Gastroesophageal sphincter (tissue), 4 donors: ENCODE results near the gene NFKBIZ. TPM values are rescaled to one million over a fixed set of nuclear protein-coding genes. Genes with fewer than 3 reads are reported as not detected.

Source experiments
- ATAC-seq: fragments of 150-250 bp; one replicate; pipeline ENCODE4 v1.9.1; 2016; ENCODE audit warnings: mild to moderate bottlenecking, moderate library complexity
- H3K27ac ChIP-seq, 4 donors: fragments of 200-600 bp; sonication (generic) in 3 of 4; 1 replicate in 3 of 4; 2 replicates in 1 of 4; pipeline ENCODE4 v1.5.1; 2016 to 2019
- H3K27me3 ChIP-seq: fragments of 200-600 bp; sonication (generic); one replicate; pipeline ENCODE4 v1.5.1; 2019
- H3K36me3 ChIP-seq, 2 donors: fragments of 200-600 bp; sonication (generic); one replicate each; pipeline ENCODE4 v1.5.1; 2019; ENCODE audit warnings: control low read depth in 1 of 2
- H3K4me1 ChIP-seq, 3 donors: fragments of 200-600 bp; sonication (generic); 1 replicate in 2 of 3; 2 replicates in 1 of 3; pipeline ENCODE4 v1.5.1; 2016 to 2019; ENCODE audit warnings: control low read depth in 2 of 3
- H3K4me3 ChIP-seq, 2 donors: fragments of 200-600 bp; sonication (generic); one replicate each; pipeline ENCODE4 v1.5.1; 2019; ENCODE audit warnings: mild to moderate bottlenecking in 1 of 2, moderate library complexity in 1 of 2
- H3K9me3 ChIP-seq, 3 donors: fragments of 200-600 bp; sonication (generic); one replicate each; pipeline ENCODE4 v1.5.1; 2017 to 2019; ENCODE audit warnings: control low read depth in 2 of 3
- EP300 ChIP-seq: sonication (generic); formaldehyde crosslinking; IDR thresholded peaks from one replicate; pipeline ENCODE4 v1.6.1; 2017; ENCODE audit warnings: antibody characterized with exemption, mild to moderate bottlenecking
- POLR2A ChIP-seq, 2 donors: fragments of 450-650 bp; IDR thresholded peaks; one replicate each; pipeline ENCODE4 v1.6.1; 2017; ENCODE audit warnings: antibody characterized with exemption in 2 of 2, mild to moderate bottlenecking in 2 of 2, moderate library complexity in 1 of 2
- POLR2AphosphoS5 ChIP-seq: sonication (generic); formaldehyde crosslinking; IDR thresholded peaks from one replicate; pipeline ENCODE4 v1.6.1; 2017; ENCODE audit warnings: antibody characterized with exemption
- WGBS, 2 donors: methylation state at CpG; one replicate each; pipeline ENCODE4 v1.1.5; 2018; ENCODE audit warnings: low coverage in 1 of 2; 5-methylcytosine and 5-hydroxymethylcytosine counted together
- total RNA-seq, 4 donors: library from RNA; depleted of rRNA; stranded (reverse); fragments of >200 nt; gene quantifications; one replicate each; pipeline ENCODE4 v1.1.0, GENCODE V29; 2016
- TF ChIP-seq, protein P1 (sequence below), 4 experiments: fragments of 200-600 bp in 2 of 4; fragments of 450-650 bp in 2 of 4; sonication (generic) in 1 of 4; IDR thresholded peaks; one replicate each; pipeline ENCODE4 v1.5.1; 2017 to 2019; ENCODE audit warnings: antibody characterized with exemption in 4 of 4, mild to moderate bottlenecking in 2 of 4, moderate library complexity in 2 of 4

The NFKBIZ gene
- total RNA-seq, 4 donors from 2014 or later: 27.3 to 87.0 (median 51.9) TPM

DNA sequence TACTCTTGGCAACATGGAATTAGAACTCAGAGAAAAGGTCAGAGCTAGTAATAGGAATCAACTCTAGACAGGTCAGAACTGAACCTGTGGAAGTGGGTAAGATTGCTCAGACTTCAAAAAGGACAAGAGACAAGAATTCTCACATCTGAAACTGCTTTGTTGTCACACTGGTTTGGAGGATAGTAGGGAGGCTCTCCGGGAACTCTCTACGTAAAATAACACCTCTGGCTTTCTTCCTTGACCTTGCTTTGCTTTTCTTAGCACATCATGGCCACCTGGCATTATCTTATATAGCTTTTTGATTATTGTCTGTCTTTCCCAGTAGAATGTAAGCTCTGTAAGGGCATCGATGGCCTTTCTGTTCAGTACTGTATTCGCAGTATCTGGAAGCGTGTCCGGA is 13.2 kb upstream of the NFKBIZ start:
- H3K4me3 ChIP-seq: no peak overlapping the region
- TF ChIP-seq POLR2A (IDR thresholded peaks at IDR 0.05): no peak
- TF ChIP-seq EP300: no peak
- TF ChIP-seq, protein P1, sequence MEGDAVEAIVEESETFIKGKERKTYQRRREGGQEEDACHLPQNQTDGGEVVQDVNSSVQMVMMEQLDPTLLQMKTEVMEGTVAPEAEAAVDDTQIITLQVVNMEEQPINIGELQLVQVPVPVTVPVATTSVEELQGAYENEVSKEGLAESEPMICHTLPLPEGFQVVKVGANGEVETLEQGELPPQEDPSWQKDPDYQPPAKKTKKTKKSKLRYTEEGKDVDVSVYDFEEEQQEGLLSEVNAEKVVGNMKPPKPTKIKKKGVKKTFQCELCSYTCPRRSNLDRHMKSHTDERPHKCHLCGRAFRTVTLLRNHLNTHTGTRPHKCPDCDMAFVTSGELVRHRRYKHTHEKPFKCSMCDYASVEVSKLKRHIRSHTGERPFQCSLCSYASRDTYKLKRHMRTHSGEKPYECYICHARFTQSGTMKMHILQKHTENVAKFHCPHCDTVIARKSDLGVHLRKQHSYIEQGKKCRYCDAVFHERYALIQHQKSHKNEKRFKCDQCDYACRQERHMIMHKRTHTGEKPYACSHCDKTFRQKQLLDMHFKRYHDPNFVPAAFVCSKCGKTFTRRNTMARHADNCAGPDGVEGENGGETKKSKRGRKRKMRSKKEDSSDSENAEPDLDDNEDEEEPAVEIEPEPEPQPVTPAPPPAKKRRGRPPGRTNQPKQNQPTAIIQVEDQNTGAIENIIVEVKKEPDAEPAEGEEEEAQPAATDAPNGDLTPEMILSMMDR (IDR thresholded peaks at IDR 0.05): no peak
- TF ChIP-seq POLR2AphosphoS5: no peak
- H3K4me1 ChIP-seq: peaks cover 0 to 55% (median 18%) of the 10 kb centered on the region in 3 donors
- ATAC-seq: no peak
- H3K27me3 ChIP-seq: no peaks in the 10 kb centered on the region
- whole genome bisulfite sequencing, 2 donors: 94 to 96% methylated on average over 4 to 6 of the region's 6 CpGs
- peak overlapping the region in 3 of 4 donors; percentile 57 to 80 (median 63) for H3K27ac ChIP-seq
- H3K9me3 ChIP-seq: no peaks in the 10 kb centered on the region
- no peaks in the 10 kb centered on the region for H3K36me3 ChIP-seq

DNA sequence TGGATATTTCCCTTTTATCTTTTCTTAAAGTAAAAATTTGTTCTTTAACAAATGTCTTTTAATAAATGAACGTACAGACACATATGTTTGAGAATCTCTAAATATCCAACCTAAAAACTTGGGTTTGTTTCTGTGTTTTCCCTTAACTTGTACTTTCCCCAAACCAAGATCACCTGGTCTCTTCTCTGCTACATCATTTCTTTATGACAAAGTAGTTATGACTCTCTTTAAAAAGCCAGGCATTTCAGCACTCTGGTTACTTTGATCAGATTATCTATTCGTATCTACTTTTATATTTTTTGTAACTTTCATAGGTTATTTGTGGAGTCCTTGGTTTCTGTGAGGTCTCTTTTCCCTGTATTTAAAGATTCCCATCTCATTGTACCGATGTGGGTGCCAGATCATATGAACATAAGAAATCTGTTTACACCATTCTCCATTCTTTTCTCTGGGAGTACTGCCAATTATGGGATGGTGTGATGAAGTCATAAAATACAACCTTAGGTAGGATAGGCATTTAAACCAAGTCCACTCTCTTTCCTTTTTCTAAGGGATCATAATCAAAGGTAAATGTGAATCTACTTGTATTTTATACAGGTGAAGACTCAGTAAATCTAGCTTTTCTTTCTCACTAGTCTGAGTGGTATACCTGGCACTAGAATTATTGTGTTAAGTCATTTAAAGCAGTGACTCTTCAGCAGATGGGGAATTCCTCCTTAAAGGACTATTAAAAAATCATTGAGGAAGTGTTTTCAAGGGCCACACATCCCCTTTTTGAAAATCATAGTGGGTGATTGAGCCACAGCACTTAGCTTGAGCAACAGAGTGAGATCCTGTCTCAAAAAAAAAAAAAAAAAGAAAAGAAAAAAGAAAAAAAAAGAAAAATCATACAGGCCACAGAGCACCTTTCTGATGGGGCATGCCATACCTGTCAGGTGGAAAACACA is 12.4 kb upstream of the NFKBIZ start:
- Histone ChIP-seq H3K27me3 (no peaks in the 10 kb centered on the region), H3K4me1 (peaks cover 0 to 49% (median 18%) of the 10 kb centered on the region in 3 donors), H3K27ac (peak overlapping the region; percentile 57 to 80 (median 69)), H3K9me3 (no peaks in the 10 kb centered on the region), H3K36me3 (no peaks in the 10 kb centered on the region), H3K4me3 (no peak overlapping the region)
- TF ChIP-seq EP300 (no peak), POLR2AphosphoS5 (peak; percentile 39)
- WGBS, 2 donors: 43 to 45% methylated on average over 3 of the region's 3 CpGs
- ATAC-seq: peak; percentile 77

- no peak for TF ChIP-seq POLR2AphosphoS5
- TF ChIP-seq POLR2A (IDR thresholded peaks at IDR 0.05): no peak
- TF ChIP-seq, protein P1 (IDR thresholded peaks at IDR 0.05): no peak
- no peak for TF ChIP-seq EP300
- no peaks in the 10 kb centered on the region for H3K27me3 ChIP-seq
- H3K4me3 ChIP-seq: no peak overlapping the region
- H3K4me1 ChIP-seq: peaks cover 0 to 45% (median 18%) of the 10 kb centered on the region in 3 donors
- WGBS, 2 donors: 92 to 98% methylated on average over 2 of the region's 2 CpGs
- ATAC-seq: no peak
- no peaks in the 10 kb centered on the region for H3K36me3 ChIP-seq
- H3K27ac ChIP-seq: peak overlapping the region in 1 of 4 donors; percentile 21
- H3K9me3 ChIP-seq: no peaks in the 10 kb centered on the region
These were observed 10.6 kb upstream of the NFKBIZ start for GRCh38 chr3:101838691-101839090.

DNA sequence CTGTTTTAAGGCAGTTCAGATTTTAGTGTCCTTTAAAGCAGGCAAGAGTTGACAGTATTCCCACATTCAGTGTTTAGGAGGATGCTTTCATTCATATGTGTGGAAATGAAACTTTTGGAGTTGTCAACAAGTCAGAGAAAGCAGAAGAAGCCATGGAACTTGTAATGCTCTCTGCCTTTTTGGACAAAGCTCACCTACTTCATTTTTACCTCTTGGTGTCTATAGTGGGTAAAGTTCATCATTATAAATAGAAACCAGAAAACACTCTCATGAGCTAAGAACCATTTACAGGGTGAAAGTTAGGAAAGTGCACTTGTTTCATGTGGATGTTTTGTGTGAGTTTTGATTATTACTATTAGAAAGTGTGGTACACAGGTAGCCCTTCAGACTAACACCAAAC is 9.2 kb upstream of the NFKBIZ start:
- TF ChIP-seq POLR2A (IDR thresholded peaks at IDR 0.05) (no peak), POLR2AphosphoS5 (no peak), EP300 (no peak)
- TF ChIP-seq, protein P1 (IDR thresholded peaks at IDR 0.05): no peak
- Histone ChIP-seq H3K4me3 (no peak overlapping the region), H3K9me3 (no peaks in the 10 kb centered on the region), H3K27ac (no peak overlapping the region), H3K27me3 (no peaks in the 10 kb centered on the region), H3K4me1 (peaks cover 0 to 36% (median 18%) of the 10 kb centered on the region in 3 donors), H3K36me3 (no peaks in the 10 kb centered on the region)
- ATAC-seq: no peak

GRCh38 chr3:101842245-101842934 is 6.9 kb upstream of the NFKBIZ start:
- Histone ChIP-seq H3K27me3 (no peaks in the 10 kb centered on the region), H3K4me3 (no peak overlapping the region), H3K9me3 (no peaks in the 10 kb centered on the region), H3K4me1 (peaks cover 0 to 21% (median 11%) of the 10 kb centered on the region in 3 donors), H3K36me3 (no peaks in the 10 kb centered on the region), H3K27ac (no peak overlapping the region)
- TF ChIP-seq EP300 (no peak), POLR2AphosphoS5 (no peak), POLR2A (IDR thresholded peaks at IDR 0.05) (no peak)
- TF ChIP-seq, protein P1 (IDR thresholded peaks at IDR 0.05): no peak
- ATAC-seq: no peak
- 78 to 100% methylated on average over 1 to 2 of the region's 2 CpGs for WGBS, 2 donors
